HG02938 (cell line): Measurements from ENCODE around the gene POLR2E.

ENCODE experiments used
- ATAC-seq: cut with Tn5 transposase; IDR thresholded peaks from one replicate; pipeline ENCODE4 v1.9.1; 2021; ENCODE audit warnings: mild to moderate bottlenecking, moderate library complexity; ENCODE audit not compliant: unreplicated experiment

Gene POLR2E

DNA sequence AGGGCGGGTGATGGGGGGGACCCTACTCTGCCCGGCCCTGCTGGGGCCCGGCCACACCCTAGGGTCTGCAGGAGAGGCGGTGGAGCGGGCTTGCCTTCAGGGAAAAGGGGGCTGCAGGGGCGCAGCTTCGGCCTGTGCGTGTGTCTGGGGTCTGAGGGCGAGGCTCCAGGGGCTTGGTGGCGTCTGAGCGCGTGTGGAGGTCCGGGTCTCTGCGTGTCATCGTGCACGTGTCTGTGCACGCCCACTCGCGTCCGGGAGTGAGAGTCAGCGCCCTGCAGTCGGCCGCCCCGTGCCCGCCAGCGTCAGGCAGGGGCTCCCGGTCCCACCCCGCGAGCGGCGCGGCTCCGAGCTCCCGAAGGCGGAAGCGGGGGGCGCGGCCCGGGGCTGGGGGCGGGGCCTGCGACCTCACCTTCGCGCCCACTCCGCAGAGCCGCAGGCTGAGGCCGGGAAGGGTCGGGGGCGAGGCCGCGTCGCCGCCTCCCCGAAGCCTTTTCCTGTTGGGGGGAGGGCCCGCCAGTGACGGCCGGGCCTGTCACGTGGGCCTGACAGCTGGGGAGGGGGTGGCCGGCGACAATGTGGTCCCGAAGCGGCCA is 28.3 kb downstream of the POLR2E start, which contains the start of gene ARHGAP45:
Gene ARHGAP45 (plus strand): TSS at position 420 of the 593 bp plus-strand sequence. CDS start 239 bp downstream, outside the sequence.
- no peak for ATAC-seq

DNA sequence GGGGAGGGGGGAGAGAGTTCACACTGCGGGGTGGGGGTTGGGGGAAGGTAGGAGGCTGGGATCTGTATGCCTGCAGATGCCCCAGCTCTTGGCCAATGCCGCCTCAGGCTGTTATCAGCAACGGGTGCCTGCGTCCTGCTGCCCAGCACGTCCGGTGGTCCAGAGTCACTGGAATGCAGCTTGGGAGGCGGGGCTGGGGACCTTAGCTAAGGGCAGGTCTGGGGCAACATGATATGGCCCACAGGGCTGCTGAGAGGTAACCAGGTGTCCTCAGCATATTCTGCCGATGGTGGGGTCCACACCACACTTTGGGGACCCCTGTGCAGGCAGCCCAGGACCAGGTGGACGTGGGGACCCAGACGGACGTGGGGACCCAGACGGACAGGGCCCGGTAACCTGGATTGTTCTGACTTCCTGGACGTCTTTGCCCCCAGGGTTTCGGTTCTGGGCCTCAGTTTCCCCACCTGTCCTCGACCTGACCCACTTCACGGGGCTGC is 28.9 kb downstream of the POLR2E start:
- no peak for ATAC-seq

- no peak for ATAC-seq
These were observed 29.5 kb downstream of the POLR2E start for GRCh38 chr19:1065606-1066109.

DNA sequence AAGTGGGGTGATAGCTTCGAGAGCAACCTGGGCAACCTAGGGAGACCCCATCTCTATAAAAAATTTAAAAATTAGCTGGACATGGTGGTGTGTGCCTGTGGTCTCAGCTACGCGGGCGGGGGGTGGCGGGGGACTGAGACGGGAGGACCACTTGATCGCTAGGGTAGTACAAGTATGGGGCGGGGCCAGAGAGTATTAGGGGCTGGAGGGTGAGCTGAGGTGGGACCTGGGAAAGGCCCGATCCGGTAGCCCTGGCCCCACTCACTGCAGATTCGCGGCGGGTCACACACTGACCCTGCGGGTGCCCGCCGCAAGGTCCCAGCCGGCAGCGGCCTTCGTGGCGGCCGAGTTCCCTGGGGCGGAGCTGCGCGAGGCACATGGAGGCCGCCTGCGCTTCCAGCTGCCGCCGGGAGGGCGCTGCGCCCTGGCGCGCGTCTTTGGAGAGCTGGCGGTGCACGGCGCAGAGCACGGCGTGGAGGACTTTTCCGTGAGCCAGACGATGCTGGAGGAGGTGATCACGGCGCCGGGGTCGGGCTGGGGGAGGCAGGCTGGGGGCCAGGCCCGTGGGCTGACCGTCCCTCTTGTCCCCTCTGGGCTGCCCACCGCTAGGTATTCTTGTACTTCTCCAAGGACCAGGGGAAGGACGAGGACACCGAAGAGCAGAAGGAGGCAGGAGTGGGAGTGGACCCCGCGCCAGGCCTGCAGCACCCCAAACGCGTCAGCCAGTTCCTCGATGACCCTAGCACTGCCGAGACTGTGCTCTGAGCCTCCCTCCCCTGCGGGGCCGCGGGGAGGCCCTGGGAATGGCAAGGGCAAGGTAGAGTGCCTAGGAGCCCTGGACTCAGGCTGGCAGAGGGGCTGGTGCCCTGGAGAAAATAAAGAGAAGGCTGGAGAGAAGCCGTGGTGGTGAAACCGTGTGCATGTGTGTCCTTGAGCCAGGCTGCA is 30.2 kb downstream of the POLR2E start:
- ATAC-seq = no peak

- ATAC-seq = no peak
These were observed 31.1 kb downstream of the POLR2E start for GRCh38 chr19:1063909-1064660.

DNA sequence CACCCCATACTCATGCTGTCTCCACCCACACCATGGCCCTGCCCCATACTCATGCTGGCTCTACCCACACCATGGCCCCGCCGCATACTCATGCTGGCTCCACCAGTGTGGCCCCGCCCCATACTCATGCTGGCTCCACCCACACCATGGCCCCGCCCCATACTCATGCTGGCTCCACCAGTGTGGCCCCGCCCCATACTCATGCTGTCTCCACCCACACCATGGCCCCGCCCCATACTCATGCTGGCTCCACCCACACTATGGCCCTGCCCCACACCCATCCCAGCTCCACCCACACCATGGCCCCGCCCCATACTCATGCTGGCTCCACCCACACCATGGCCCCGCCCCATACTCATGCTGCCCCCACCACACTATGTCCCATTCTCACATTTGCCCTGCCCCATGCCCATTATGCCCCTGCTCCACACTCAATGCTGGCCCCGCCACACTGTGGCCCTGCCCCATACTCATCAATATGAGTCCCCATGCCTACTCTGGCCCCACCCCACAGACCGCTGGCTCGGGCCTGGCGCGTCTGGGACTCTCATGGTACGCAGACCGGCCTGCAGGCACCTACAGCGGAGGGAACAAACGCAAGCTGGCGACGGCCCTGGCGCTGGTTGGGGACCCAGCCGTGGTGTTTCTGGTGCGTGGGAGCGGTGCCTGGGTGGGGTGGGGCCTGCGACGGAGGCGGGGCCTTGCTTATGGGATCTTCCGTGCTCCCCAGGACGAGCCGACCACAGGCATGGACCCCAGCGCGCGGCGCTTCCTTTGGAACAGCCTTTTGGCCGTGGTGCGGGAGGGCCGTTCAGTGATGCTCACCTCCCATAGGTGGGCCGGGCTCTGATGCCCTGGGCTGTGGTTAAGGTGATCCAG is 31.9 kb downstream of the POLR2E start:
- ATAC-seq = no peak

GRCh38 chr19:1062387-1063029 is 32.7 kb downstream of the POLR2E start:
- no peak for ATAC-seq

DNA sequence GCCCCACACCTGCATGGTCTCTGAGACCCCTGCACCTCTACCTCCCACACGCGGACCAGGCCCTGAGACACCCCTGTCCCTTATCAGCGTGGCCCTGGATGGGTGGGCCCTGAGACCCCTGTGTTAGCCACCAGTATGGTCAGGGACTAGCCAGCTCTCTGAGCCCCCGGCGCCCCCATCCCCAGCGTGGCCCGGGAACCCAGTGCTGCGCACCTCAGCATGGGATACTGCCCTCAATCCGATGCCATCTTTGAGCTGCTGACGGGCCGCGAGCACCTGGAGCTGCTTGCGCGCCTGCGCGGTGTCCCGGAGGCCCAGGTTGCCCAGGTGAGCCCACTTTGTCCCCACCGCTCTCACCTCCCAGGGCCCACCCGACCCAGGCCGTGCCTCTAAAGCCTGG is 33.2 kb downstream of the POLR2E start:
- no peak for ATAC-seq

- ATAC-seq = no peak
These were observed 34.5 kb downstream of the POLR2E start for GRCh38 chr19:1060689-1061088.

DNA sequence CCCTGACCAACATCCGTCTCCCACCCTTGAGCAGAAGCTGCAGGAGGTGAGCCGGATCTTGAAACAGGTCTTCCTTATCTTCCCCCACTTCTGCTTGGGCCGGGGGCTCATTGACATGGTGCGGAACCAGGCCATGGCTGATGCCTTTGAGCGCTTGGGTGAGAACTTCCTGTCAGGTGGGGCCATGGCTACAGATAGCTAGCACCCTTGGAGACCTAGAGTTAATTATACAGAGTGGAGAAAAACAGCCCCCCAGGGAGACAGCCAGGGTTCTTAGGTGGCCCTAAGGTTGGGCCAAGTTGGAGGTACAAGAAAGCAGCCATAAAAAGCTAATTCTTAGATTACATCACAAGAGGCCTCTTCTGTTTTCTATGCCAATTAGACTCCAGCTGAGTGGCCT is 37.1 kb downstream of the POLR2E start:
- no peak for ATAC-seq

DNA sequence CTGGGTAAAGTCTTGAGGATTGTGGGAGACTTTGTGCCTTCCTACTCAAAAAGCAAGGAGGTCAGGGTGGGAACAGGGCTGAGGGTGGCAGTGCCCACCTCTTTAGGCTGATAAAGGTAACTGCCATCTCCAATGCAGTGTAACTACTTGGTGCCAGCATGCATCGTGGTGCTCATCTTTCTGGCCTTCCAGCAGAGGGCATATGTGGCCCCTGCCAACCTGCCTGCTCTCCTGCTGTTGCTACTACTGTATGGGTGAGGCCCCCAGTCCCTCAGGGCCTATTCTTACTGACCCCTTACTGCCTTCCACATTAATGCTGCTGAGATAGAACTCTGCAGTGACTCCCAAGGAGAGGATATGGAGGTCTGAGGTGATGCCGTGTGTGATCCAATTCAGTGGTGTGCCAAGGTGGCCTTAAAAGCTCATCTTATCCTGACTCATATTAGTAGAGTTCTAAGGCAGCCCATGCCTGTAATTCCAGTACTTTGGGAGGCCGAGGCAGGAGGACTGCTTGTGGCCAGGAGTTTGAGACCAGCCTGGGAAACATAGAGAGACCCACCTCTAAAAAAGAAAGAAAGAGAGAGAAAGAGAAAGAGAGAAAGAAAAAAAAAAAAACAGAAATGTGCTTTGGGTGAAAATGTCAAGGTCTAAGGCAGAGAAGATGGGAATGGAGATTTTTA is 37.9 kb downstream of the POLR2E start:
- ATAC-seq = no peak

DNA sequence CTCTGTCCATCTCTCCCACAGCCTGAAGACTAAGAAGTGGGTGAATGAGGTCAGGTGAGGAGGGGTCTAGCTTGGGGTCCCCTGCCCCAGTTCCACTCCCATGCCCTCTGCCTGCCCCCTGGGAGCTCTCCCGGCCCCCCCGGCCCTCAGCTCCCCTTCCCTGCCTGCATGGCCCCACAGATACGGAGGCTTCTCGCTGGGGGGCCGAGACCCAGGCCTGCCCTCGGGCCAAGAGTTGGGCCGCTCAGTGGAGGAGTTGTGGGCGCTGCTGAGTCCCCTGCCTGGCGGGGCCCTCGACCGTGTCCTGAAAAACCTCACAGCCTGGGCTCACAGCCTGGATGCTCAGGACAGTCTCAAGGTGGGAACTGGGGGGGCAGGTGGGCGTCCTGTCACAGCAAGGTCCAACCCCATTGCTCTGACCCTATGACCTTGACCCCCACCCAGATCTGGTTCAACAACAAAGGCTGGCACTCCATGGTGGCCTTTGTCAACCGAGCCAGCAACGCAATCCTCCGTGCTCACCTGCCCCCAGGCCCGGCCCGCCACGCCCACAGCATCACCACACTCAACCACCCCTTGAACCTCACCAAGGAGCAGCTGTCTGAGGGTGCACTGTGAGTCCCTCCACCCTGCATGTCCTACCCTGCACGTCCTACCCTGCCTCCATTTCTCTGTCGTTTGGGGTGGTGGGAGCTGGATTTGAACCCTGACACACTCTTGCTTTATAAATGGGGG is 39.1 kb downstream of the POLR2E start:
- ATAC-seq = no peak

GRCh38 chr19:1055028-1055425 is 40.1 kb downstream of the POLR2E start:
- ATAC-seq = no peak

- ATAC-seq = no peak
These were observed 40.8 kb downstream of the POLR2E start for GRCh38 chr19:1054102-1055027.

- no peak for ATAC-seq
These were observed 41.7 kb downstream of the POLR2E start for GRCh38 chr19:1053176-1054101.

- no peak for ATAC-seq
These were observed 42.7 kb downstream of the POLR2E start for GRCh38 chr19:1052349-1052975.
